HepG2 (cell line): Measurements from ENCODE around the gene CPB2. TPM values are rescaled to one million over a fixed set of nuclear protein-coding genes. Genes with fewer than 3 reads are reported as not detected.
A peak's percentile ranks its signal among the peaks of the same experiment; 100 is the strongest.

Experiments
- ATAC-seq: fragments of 200-7000 bp; cut with Tn5 transposase; 3 replicates; pipeline ENCODE4 v1.9.1; 2020; ENCODE audit warnings: mild to moderate bottlenecking, moderate library complexity
- BruUV-seq: library from RNA; stranded (reverse); fragments of 400-500 nt; replicated peaks from 2 replicates; lab custom pipeline; 2021; lab: Mats Ljungman, UMichigan
- CTCF ChIA-PET: fragments of 300-600 bp; formaldehyde crosslinking; extraction: SDS; loops from one replicate; lab custom pipeline; 2021; ENCODE audit warnings: low total read pairs, inconsistent platforms, low intra/inter-chr PET ratio; lab: Yijun Ruan, JAX
- POLR2A ChIA-PET: fragments of 350-600 bp; sonication (Branson Sonifier 250); formaldehyde crosslinking; loops from one replicate; lab custom pipeline; 2020; ENCODE audit warnings: antibody characterized with exemption, inconsistent platforms; lab: Yijun Ruan, JAX
- DNase-seq: peaks from one replicate; pipeline ENCODE4 v3.0.0-alpha.2; 2015; ENCODE audit warnings: low spot score
- FAIRE-seq: peaks from 3 replicates; lab custom pipeline; 2011; peaks lifted over from hg19 to GRCh38; lab: Jason Lieb, UNC
- H2AFZ ChIP-seq: one replicate; pipeline ENCODE4 v1.6.1; 2011; ENCODE audit warnings: low read length, inconsistent platforms
- H3K27ac ChIP-seq: fragments of 300-600 bp; 3 replicates; pipeline ENCODE4 v1.8.0; 2011; ENCODE audit warnings: mixed run types, mild to moderate bottlenecking, mixed read lengths, low read length, inconsistent platforms; ENCODE audit not compliant: insufficient read depth; ENCODE audit errors: extremely low read length
- H3K27me3 ChIP-seq, 2 experiments: fragments of 200-600 bp in 1 of 2; 2 replicates in 1 of 2; 3 replicates in 1 of 2; pipeline versions ENCODE4 v1.6.0 to v1.8.0; 2011; ENCODE audit warnings: low read length in 2 of 2, mild to moderate bottlenecking in 2 of 2, moderate library complexity in 2 of 2, inconsistent platforms in 1 of 2; ENCODE audit not compliant: insufficient read depth in 2 of 2, control insufficient read depth in 1 of 2
- H3K36me3 ChIP-seq, 2 experiments: fragments of 200-600 bp in 1 of 2; replicated peaks in 1 of 2; 2 replicates in 1 of 2; 3 replicates in 1 of 2; pipeline versions ENCODE4 v1.5.1 to v1.8.0; 2011; ENCODE audit warnings: low read length in 2 of 2, inconsistent platforms in 1 of 2; ENCODE audit not compliant: insufficient read depth in 2 of 2, control insufficient read depth in 1 of 2
- H3K4me1 ChIP-seq: 2 replicates; pipeline ENCODE4 v1.5.1; 2012; ENCODE audit warnings: low read length, inconsistent platforms; ENCODE audit not compliant: insufficient read depth
- H3K4me2 ChIP-seq: 2 replicates; pipeline ENCODE4 v1.6.0; 2011; ENCODE audit warnings: low read depth, low read length, inconsistent platforms
- H3K4me3 ChIP-seq, 3 experiments: fragments of 200-600 bp in 1 of 3; sonication (generic), shearing (Covaris generic) in 1 of 3; replicated peaks in 1 of 3; 2 replicates each; pipeline ENCODE4 v1.5.1; 2011 to 2016; ENCODE audit warnings: low read length in 3 of 3, inconsistent platforms in 2 of 3, low read depth in 2 of 3, mild to moderate bottlenecking in 2 of 3, control low read depth in 1 of 3, mixed read lengths in 1 of 3; ENCODE audit not compliant: insufficient read depth in 1 of 3
- H3K79me2 ChIP-seq: one replicate; pipeline ENCODE4 v1.6.1; 2011; ENCODE audit warnings: low read length, inconsistent platforms; ENCODE audit not compliant: insufficient read depth
- H3K9ac ChIP-seq: 2 replicates; pipeline ENCODE4 v1.6.0; 2011; ENCODE audit warnings: mild to moderate bottlenecking, low read depth, low read length, inconsistent platforms; ENCODE audit not compliant: insufficient read depth
- H3K9me3 ChIP-seq: 2 replicates; pipeline ENCODE4 v1.5.1; 2012; ENCODE audit warnings: mild to moderate bottlenecking, low read length
- H4K20me1 ChIP-seq: 2 replicates; pipeline ENCODE4 v1.6.0; 2011; ENCODE audit warnings: inconsistent platforms, mild to moderate bottlenecking, low read length, moderate library complexity; ENCODE audit not compliant: insufficient read depth
- CCAR2 ChIP-seq: fragments of 200-400 bp; formaldehyde crosslinking; optimal IDR thresholded peaks from 2 replicates; pipeline ENCODE3; 2018; ENCODE audit warnings: low read depth, mild to moderate bottlenecking, low read length, moderate library complexity
- EEA1 ChIP-seq: sonication (generic); formaldehyde crosslinking; IDR thresholded peaks from 2 replicates; pipeline ENCODE4 v1.5.1; 2020; ENCODE audit warnings: mild to moderate bottlenecking, missing genetic modification reagents, borderline replicate concordance
- ERF ChIP-seq: IDR thresholded peaks from 2 replicates; pipeline ENCODE4 v1.6.1; 2018; ENCODE audit warnings: missing biosample characterization, missing genetic modification reagents
- KDM5A ChIP-seq: fragments of 200-600 bp; sonication (generic); IDR thresholded peaks from 2 replicates; pipeline ENCODE4 v1.7.0; 2018; ENCODE audit warnings: antibody characterized with exemption, mild to moderate bottlenecking, low read length, borderline replicate concordance
- NCOA5 ChIP-seq: sonication (generic); formaldehyde crosslinking; IDR thresholded peaks from 2 replicates; pipeline ENCODE4 v1.4.0; 2020; ENCODE audit warnings: missing genetic modification reagents
- POLR2AphosphoS5 ChIP-seq: IDR thresholded peaks from 2 replicates; pipeline ENCODE4 v1.6.1; 2012; ENCODE audit warnings: low read depth, low read length
- SETDB1 ChIP-seq: sonication (generic); formaldehyde crosslinking; IDR thresholded peaks from 2 replicates; pipeline ENCODE4 v1.5.1; 2020; ENCODE audit warnings: missing genetic modification reagents, mild to moderate bottlenecking, borderline replicate concordance
- SP140L ChIP-seq: sonication (generic); formaldehyde crosslinking; IDR thresholded peaks from 2 replicates; pipeline ENCODE4 v1.4.0; 2020; ENCODE audit warnings: missing genetic modification reagents, borderline replicate concordance
- SP4 ChIP-seq: sonication (generic); formaldehyde crosslinking; IDR thresholded peaks from 2 replicates; pipeline ENCODE4 v1.8.1; 2023; ENCODE audit warnings: mild to moderate bottlenecking, missing genetic modification reagents
- THAP11 ChIP-seq: IDR thresholded peaks from 2 replicates; pipeline ENCODE4 v1.6.1; 2016; ENCODE audit warnings: missing biosample characterization, missing genetic modification reagents
- ZNF207 ChIP-seq: fragments of 450-650 bp; IDR thresholded peaks from 2 replicates; pipeline ENCODE4 v1.6.1; 2016; ENCODE audit warnings: antibody characterized with exemption, borderline replicate concordance
- ZNF354B ChIP-seq: sonication (generic); formaldehyde crosslinking; IDR thresholded peaks from 2 replicates; pipeline ENCODE4 v1.8.0; 2022; ENCODE audit warnings: mild to moderate bottlenecking, missing genetic modification reagents
- ZNF788 ChIP-seq: sonication (generic); formaldehyde crosslinking; IDR thresholded peaks from 2 replicates; pipeline ENCODE4 v1.5.0; 2020; ENCODE audit warnings: mild to moderate bottlenecking, missing genetic modification reagents, borderline replicate concordance
- WGBS: methylation state at CpG from one replicate; pipeline ENCODE4 v1.1.6; 2017; ENCODE audit warnings: low lambda C conversion rate; 5-methylcytosine and 5-hydroxymethylcytosine counted together
- in situ Hi-C: cut with HindIII; loops from 2 replicates; pipeline ENCODE4 v1.10.0; 2017; ENCODE audit warnings: low pct_unique_long_range_greater_than_20kb; ENCODE audit not compliant: extremely low pct_ligation_motif_present
- intact Hi-C: fragments of 100-400 bp; cut with micrococcal nuclease; formaldehyde crosslinking; loops from one replicate; pipeline ENCODE4 v1.10.0; 2022; ENCODE audit not compliant: unreplicated experiment
- polyA plus RNA-seq, 8 experiments: library from polyadenylated mRNA; depleted of rRNA in 3 of 8; stranded (reverse) in 7 of 8; unstranded in 1 of 8; fragments of >200 nt; fragmentation: Illumina TruSeq in 4 of 8; extraction: Trizol in 4 of 8; gene quantifications; 2 replicates each; pipeline versions ENCODE4 v1.2.1 to v1.2.3, GENCODE V29; 2011 to 2016; ENCODE audit warnings: low read depth in 4 of 8, missing spikeins in 1 of 8, mixed read lengths in 1 of 8; ENCODE audit not compliant: insufficient read depth in 1 of 8
- total RNA-seq, 5 experiments: library from RNA; depleted of rRNA; stranded (reverse); fragments of >200 nt; fragmentation: Illumina TruSeq; extraction: Trizol; gene quantifications; 2 replicates each; pipeline ENCODE4 v1.2.3, GENCODE V29; 2016; ENCODE audit warnings: low read depth in 1 of 5
- TF ChIP-seq, protein P1 (sequence below): sonication (generic); formaldehyde crosslinking; IDR thresholded peaks from 2 replicates; pipeline ENCODE4 v1.9.0; 2022; ENCODE audit warnings: missing genetic modification reagents, mild to moderate bottlenecking, borderline replicate concordance
- TF ChIP-seq, protein P2 (sequence below): sonication (generic); formaldehyde crosslinking; IDR thresholded peaks from 2 replicates; pipeline ENCODE4 v1.4.0; 2020; ENCODE audit warnings: missing genetic modification reagents
- TF ChIP-seq, protein P3 (sequence below): sonication (generic); formaldehyde crosslinking; conservative IDR thresholded peaks from 2 replicates; pipeline ENCODE4 v1.5.0; 2020; ENCODE audit warnings: missing genetic modification reagents
- TF ChIP-seq, protein P4 (sequence below): sonication (generic); formaldehyde crosslinking; IDR thresholded peaks from 2 replicates; pipeline ENCODE4 v1.8.1; 2023; ENCODE audit warnings: mild to moderate bottlenecking, moderate library complexity, missing genetic modification reagents

Gene CPB2
- total and polyA plus RNA-seq, 2 of the 13 experiments (the other 11 are each of a cell fraction or from before 2014, with no cell fraction given): 125 to 140 TPM

DNA sequence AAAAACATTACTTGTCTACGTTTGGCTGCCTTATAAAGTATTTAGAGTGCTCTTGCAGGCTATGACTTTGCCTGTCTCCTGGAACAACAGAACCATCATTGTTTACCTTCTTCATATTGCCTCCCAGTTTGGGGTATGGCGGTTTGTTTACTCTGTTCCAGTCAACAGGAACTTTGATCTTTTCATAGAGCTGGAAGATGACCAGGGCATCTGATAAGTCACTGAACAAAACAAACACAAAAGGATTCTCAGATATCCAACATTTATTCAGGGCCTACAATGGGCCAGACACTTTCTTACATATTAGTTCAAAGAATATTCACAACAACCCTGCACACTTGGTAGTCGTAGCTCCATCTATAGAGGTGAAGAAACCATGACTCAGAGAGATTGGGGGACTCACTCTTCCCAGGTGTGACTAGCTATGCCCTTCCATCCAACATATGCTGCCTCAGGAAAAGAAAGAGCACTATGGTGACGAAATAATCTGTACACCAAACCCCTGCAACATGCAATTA is 38.4 kb upstream of the CPB2 start (continued):
- TF ChIP-seq ZNF788 (CRISPR knock-in tag): 0 out of 2 replicates have a peak, but pooled peaks have one; percentile 28
- TF ChIP-seq EEA1 (CRISPR knock-in tag): no peak
- TF ChIP-seq ZNF354B (CRISPR knock-in tag): no peak
- no peak for TF ChIP-seq SP4 (CRISPR knock-in tag)
- TF ChIP-seq, protein P1, sequence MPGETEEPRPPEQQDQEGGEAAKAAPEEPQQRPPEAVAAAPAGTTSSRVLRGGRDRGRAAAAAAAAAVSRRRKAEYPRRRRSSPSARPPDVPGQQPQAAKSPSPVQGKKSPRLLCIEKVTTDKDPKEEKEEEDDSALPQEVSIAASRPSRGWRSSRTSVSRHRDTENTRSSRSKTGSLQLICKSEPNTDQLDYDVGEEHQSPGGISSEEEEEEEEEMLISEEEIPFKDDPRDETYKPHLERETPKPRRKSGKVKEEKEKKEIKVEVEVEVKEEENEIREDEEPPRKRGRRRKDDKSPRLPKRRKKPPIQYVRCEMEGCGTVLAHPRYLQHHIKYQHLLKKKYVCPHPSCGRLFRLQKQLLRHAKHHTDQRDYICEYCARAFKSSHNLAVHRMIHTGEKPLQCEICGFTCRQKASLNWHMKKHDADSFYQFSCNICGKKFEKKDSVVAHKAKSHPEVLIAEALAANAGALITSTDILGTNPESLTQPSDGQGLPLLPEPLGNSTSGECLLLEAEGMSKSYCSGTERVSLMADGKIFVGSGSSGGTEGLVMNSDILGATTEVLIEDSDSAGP (CRISPR knock-in tag): no peak
- TF ChIP-seq ERF (CRISPR knock-in tag): peak; percentile 74; the same call in 1 of the 2 replicates
- no peak for TF ChIP-seq KDM5A
- TF ChIP-seq, protein P2, sequence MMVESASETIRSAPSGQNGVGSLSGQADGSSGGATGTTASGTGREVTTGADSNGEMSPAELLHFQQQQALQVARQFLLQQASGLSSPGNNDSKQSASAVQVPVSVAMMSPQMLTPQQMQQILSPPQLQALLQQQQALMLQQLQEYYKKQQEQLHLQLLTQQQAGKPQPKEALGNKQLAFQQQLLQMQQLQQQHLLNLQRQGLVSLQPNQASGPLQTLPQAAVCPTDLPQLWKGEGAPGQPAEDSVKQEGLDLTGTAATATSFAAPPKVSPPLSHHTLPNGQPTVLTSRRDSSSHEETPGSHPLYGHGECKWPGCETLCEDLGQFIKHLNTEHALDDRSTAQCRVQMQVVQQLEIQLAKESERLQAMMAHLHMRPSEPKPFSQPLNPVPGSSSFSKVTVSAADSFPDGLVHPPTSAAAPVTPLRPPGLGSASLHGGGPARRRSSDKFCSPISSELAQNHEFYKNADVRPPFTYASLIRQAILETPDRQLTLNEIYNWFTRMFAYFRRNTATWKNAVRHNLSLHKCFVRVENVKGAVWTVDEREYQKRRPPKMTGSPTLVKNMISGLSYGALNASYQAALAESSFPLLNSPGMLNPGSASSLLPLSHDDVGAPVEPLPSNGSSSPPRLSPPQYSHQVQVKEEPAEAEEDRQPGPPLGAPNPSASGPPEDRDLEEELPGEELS: peak; percentile 98
- TF ChIP-seq, all 625 proteins: peak for 170

DNA sequence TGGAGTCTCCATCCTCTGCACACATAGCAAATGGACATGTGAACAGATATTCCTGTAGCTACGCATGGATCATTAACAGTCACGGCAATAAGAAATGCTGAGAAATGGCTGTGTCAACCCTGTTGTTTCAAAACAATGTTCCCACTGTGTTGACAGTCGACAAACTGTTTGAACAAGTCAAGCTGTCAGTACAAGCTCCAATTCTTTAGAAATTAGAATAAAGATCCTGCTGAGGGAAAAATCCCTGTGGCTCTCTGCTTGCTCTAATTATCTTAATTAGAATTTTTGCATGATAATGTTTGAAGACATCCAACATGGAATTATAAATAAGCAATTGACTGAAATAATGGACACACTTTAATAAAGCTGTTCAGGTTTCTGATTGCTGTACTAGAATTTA is 37.9 kb upstream of the CPB2 start:
- Histone ChIP-seq H3K4me2 (peak overlapping the region; percentile 63), H4K20me1 (no peaks in the 10 kb centered on the region), H3K79me2 (no peaks in the 10 kb centered on the region), H3K9ac (peak overlapping the region; percentile 69), H2AFZ (no peak overlapping the region), H3K4me1 (peaks cover 73% of the 10 kb centered on the region), H3K27me3 (no peaks in the 10 kb centered on the region), H3K4me3 (peak overlapping the region in 2 of 3 experiments; percentile 34 to 51; a peak in 3 of 6 replicates), H3K36me3 (no peaks in the 10 kb centered on the region), H3K27ac (peak overlapping the region; percentile 96), H3K9me3 (no peaks in the 10 kb centered on the region)
- BruUV-seq: no TSS peak
- 0% methylated on average over 3 of the region's 3 CpGs for whole genome bisulfite sequencing
- ATAC-seq: peak; percentile 85
- in situ Hi-C loops (loop anchor here (10.0 kb wide), 1 partner anchor 542 kb away; no protein-coding TSS in a partner anchor), intact Hi-C loops (loop anchor here (2.0 to 5.0 kb wide), 3 partner anchors 16 to 35 kb away; partner anchors contain the start of gene CPB2)
- ChIA-PET POLR2A (interaction anchor here (0.9 to 1.9 kb wide), 9 partner anchors 8 to 654 kb away, joined by 3 to 10 read pairs (median 5); partner anchors contain the start of gene CPB2), CTCF (no interaction called here)
- peak; percentile 37 for FAIRE-seq
- peak; percentile 86 for DNase-seq
- TF ChIP-seq CCAR2 (no peak), THAP11 (CRISPR knock-in tag) (no peak; the same call in 1 of the 2 replicates), SETDB1 (CRISPR knock-in tag) (no peak), POLR2AphosphoS5 (no peak), NCOA5 (no peak), SP140L (CRISPR knock-in tag) (no peak), ZNF207 (no peak)
- TF ChIP-seq, protein P3, sequence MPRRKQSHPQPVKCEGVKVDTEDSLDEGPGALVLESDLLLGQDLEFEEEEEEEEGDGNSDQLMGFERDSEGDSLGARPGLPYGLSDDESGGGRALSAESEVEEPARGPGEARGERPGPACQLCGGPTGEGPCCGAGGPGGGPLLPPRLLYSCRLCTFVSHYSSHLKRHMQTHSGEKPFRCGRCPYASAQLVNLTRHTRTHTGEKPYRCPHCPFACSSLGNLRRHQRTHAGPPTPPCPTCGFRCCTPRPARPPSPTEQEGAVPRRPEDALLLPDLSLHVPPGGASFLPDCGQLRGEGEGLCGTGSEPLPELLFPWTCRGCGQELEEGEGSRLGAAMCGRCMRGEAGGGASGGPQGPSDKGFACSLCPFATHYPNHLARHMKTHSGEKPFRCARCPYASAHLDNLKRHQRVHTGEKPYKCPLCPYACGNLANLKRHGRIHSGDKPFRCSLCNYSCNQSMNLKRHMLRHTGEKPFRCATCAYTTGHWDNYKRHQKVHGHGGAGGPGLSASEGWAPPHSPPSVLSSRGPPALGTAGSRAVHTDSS (CRISPR knock-in tag): no peak
- TF ChIP-seq, protein P4, sequence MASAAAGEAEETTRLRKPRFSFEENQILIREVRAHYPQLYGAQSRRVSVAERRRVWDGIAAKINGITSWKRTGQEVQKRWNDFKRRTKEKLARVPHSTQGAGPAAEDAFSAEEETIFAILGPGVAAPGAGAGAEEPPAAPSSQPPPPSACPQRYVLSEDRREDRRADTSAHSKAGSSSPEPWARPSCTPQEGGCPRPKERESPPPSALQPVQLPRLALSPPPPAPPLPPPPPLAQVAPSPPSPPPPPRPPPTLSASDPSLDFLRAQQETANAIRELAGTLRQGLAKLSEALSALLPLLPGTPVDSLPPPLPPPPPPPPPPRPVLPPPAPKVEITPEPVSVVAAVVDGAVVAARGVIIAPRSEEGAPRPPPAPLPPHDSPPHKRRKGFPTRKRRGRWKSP (CRISPR knock-in tag): no peak
